Measurements from ENCODE around the gene KIAA1614. TPM values are rescaled to one million over a fixed set of nuclear protein-coding genes. Genes with fewer than 3 reads are reported as not detected.

Gene KIAA1614
- total RNA-seq, 1 experiment from 2014 or later = 0.15 TPM

DNA sequence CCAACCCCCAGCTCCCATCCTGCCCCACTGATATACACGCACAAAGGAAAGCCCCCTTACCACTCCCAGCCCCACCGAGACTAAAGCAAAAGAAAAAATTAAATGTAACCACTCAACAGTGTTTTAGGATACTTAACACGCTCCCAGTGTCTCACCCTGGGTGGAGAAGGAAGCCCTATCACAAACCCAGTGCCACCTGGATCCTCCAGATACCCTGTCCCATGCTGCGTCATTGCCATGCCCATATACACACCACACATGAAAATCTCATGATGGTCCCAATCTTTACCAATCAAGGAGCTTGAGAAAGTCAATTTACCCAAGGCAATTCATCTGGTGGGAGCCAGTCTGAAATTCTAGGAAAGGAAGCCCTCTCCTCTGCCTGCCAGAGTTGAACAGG is 11.2 kb downstream of the KIAA1614 start:
- no peak overlapping the region for H3K4me3 ChIP-seq
- no peaks in the 10 kb centered on the region for H3F3A ChIP-seq (ENCODE audit: insufficient read depth, low read depth)
- no peaks in the 10 kb centered on the region for H3K9me3 ChIP-seq (ENCODE audit: insufficient read depth, low read depth)
- TF ChIP-seq EZH2 (IDR thresholded peaks at IDR 0.05; ENCODE audit: low read depth) = no peak
- TF ChIP-seq, protein P1, sequence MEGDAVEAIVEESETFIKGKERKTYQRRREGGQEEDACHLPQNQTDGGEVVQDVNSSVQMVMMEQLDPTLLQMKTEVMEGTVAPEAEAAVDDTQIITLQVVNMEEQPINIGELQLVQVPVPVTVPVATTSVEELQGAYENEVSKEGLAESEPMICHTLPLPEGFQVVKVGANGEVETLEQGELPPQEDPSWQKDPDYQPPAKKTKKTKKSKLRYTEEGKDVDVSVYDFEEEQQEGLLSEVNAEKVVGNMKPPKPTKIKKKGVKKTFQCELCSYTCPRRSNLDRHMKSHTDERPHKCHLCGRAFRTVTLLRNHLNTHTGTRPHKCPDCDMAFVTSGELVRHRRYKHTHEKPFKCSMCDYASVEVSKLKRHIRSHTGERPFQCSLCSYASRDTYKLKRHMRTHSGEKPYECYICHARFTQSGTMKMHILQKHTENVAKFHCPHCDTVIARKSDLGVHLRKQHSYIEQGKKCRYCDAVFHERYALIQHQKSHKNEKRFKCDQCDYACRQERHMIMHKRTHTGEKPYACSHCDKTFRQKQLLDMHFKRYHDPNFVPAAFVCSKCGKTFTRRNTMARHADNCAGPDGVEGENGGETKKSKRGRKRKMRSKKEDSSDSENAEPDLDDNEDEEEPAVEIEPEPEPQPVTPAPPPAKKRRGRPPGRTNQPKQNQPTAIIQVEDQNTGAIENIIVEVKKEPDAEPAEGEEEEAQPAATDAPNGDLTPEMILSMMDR (conservative IDR thresholded peaks at IDR 0.05) = no peak
- no peak overlapping the region for H3K27ac ChIP-seq
- no peak overlapping the region for H2AFZ ChIP-seq
- peaks cover 14% of the 10 kb centered on the region for H3K4me1 ChIP-seq (replicated peaks; ENCODE audit: insufficient read depth)
- POLR2A ChIA-PET (ENCODE audit: unreplicated experiment) = interaction anchor here (0.6 kb wide), 1 partner anchor 212 kb away, joined by 3 read pairs; no protein-coding TSS in a partner anchor
- no peak overlapping the region for H3K4me2 ChIP-seq
- no TSS peak for BruUV-seq (replicated peaks)
- no peaks in the 10 kb centered on the region for H3K36me3 ChIP-seq (ENCODE audit: low read depth)
- no peaks in the 10 kb centered on the region; the same call in 1 of the 2 replicates for H3K27me3 ChIP-seq (ENCODE audit: insufficient read depth, low read depth)
- intact Hi-C loops (cut with micrococcal nuclease; ENCODE audit: unreplicated experiment) = no loop called here
- DNase-seq = no peak
- H3K9me2 ChIP-seq (ENCODE audit: insufficient read depth) = no peaks in the 10 kb centered on the region
- H3K79me2 ChIP-seq (ENCODE audit: low read depth) = no peaks in the 10 kb centered on the region
- CTCF ChIA-PET = no interaction called here
- no peaks in the 10 kb centered on the region for H4K20me1 ChIP-seq (ENCODE audit: insufficient read depth)

DNA sequence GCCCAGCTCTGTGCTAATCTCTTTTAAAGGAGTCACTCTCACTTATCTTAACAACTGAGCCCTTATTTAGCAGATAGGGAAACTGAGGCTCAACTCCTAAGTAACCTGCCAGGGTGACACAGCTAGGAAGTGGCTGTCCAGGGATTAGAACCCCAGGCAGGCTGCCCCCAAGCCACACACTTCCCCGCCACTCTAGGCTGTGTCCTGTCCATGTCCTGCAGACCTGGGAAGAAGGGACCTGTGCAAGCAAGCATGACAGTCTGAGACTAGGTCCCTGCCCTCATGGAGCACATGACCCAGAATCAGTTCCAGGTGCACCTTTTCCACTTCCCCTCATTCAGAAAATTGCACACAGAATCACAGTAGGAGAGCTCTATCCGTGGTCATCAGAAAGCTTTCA is 12.2 kb downstream of the KIAA1614 start:
- Histone ChIP-seq H3K4me3 (no peak overlapping the region), H4K20me1 (ENCODE audit: insufficient read depth) (no peaks in the 10 kb centered on the region), H3K4me1 (replicated peaks; ENCODE audit: insufficient read depth) (peaks cover 14% of the 10 kb centered on the region), H3K36me3 (ENCODE audit: low read depth) (no peaks in the 10 kb centered on the region), H3K4me2 (no peak overlapping the region), H3F3A (ENCODE audit: insufficient read depth, low read depth) (no peaks in the 10 kb centered on the region), H3K27me3 (ENCODE audit: insufficient read depth, low read depth) (no peaks in the 10 kb centered on the region; the same call in 1 of the 2 replicates), H2AFZ (no peak overlapping the region), H3K9me2 (ENCODE audit: insufficient read depth) (no peaks in the 10 kb centered on the region), H3K9me3 (ENCODE audit: insufficient read depth, low read depth) (no peaks in the 10 kb centered on the region), H3K79me2 (ENCODE audit: low read depth) (no peaks in the 10 kb centered on the region), H3K27ac (no peak overlapping the region)
- no TSS peak for BruUV-seq (replicated peaks)
- CTCF ChIA-PET = no interaction called here
- no peak for DNase-seq
- no peak for TF ChIP-seq EZH2 (IDR thresholded peaks at IDR 0.05; ENCODE audit: low read depth)
- TF ChIP-seq, protein P1 (conservative IDR thresholded peaks at IDR 0.05) = no peak
- POLR2A ChIA-PET (ENCODE audit: unreplicated experiment) = interaction anchor here (0.5 kb wide), 1 partner anchor 1250 kb away, joined by 3 read pairs; no protein-coding TSS in a partner anchor
- intact Hi-C loops (cut with micrococcal nuclease; ENCODE audit: unreplicated experiment) = no loop called here

DNA sequence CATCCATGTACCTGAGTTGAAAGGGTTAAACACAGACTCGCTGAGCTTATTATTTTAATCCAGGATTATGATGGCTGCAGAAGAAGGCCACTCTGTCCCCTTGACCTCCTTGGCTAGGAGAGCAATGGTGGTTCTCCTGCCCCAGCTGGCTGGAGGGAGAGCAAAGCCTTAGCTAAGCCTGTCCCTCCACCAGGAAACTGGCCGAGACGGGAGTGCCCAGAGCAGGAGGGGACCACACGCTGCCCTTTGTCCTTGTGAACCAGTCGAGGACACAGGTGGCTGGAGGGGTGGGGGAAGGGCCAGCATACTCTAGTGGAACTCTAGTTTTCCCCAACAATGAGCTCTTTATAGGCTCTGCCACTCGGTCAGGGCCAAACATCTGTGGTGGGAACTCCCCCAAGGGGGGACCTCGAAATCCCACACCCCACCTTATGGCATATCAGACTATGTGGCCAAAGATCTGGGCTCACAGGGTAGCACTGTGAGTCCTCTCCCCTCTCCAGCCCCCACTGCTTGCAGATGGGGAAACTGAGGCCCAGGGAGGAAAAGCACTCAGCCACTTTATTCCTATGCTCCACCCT is 12.9 kb downstream of the KIAA1614 start:
- no peaks in the 10 kb centered on the region for H3K36me3 ChIP-seq (ENCODE audit: low read depth)
- H3K27ac ChIP-seq = no peak overlapping the region
- ChIA-PET POLR2A (ENCODE audit: unreplicated experiment) (interaction anchor here (0.6 to 0.7 kb wide), 2 partner anchors 162 to 388 kb away, joined by 5 read pairs; no protein-coding TSS in a partner anchor), CTCF (no interaction called here)
- no peaks in the 10 kb centered on the region for H3K9me3 ChIP-seq (ENCODE audit: insufficient read depth, low read depth)
- H4K20me1 ChIP-seq (ENCODE audit: insufficient read depth) = no peaks in the 10 kb centered on the region
- H3F3A ChIP-seq (ENCODE audit: insufficient read depth, low read depth) = no peaks in the 10 kb centered on the region
- no peaks in the 10 kb centered on the region for H3K79me2 ChIP-seq (ENCODE audit: low read depth)
- TF ChIP-seq EZH2 (IDR thresholded peaks at IDR 0.05; ENCODE audit: low read depth) = no peak
- TF ChIP-seq, protein P1 (conservative IDR thresholded peaks at IDR 0.05) = no peak
- no TSS peak for BruUV-seq (replicated peaks)
- no peak overlapping the region for H3K4me2 ChIP-seq
- no peak overlapping the region for H2AFZ ChIP-seq
- no peaks in the 10 kb centered on the region for H3K9me2 ChIP-seq (ENCODE audit: insufficient read depth)
- no peaks in the 10 kb centered on the region; the same call in 1 of the 2 replicates for H3K27me3 ChIP-seq (ENCODE audit: insufficient read depth, low read depth)
- no peak for DNase-seq
- no peak overlapping the region for H3K4me3 ChIP-seq
- intact Hi-C loops (cut with micrococcal nuclease; ENCODE audit: unreplicated experiment) = no loop called here
- peaks cover 14% of the 10 kb centered on the region for H3K4me1 ChIP-seq (replicated peaks; ENCODE audit: insufficient read depth)

All from PC-9 (cell line).